ENCODE measurements around the gene L1CAM.

Gene L1CAM

DNA sequence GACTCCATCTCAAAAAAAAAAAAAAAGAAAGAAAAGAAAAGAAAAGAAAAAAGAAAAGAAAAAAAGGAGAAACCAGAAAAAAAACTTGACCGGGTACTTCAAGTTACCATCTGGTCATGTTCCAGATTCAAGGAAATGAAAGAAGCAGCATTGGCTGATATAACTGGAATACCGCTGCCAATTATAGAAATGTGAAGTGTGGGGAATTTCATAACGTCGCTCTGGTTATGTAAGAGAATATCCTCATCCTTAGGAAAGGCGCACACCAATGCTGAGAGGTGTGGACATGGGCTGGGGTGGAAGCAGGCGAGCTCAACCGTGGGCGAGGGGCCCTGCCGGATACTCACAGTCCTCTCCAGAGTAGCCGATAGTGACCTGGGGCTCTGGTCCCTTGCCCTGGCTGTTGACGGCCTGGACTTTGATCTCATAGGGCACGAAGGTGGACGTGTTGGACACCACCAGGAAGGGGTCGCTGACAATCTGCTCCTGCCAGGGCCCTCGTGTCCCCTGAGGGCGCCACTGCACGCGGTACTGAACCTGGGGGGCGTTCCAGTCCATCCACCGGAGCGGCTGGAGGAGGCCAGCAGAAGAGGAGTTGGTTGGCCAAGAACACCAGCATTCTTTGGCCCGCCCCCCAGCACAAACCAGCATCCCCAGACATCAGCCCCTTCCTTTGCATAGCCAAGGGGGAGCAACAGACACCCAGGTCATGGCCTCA lies 19.5 kb downstream of the L1CAM start:
- DNase-seq (ENCODE audit: low spot score): no peak
- TF ChIP-seq, protein P1, sequence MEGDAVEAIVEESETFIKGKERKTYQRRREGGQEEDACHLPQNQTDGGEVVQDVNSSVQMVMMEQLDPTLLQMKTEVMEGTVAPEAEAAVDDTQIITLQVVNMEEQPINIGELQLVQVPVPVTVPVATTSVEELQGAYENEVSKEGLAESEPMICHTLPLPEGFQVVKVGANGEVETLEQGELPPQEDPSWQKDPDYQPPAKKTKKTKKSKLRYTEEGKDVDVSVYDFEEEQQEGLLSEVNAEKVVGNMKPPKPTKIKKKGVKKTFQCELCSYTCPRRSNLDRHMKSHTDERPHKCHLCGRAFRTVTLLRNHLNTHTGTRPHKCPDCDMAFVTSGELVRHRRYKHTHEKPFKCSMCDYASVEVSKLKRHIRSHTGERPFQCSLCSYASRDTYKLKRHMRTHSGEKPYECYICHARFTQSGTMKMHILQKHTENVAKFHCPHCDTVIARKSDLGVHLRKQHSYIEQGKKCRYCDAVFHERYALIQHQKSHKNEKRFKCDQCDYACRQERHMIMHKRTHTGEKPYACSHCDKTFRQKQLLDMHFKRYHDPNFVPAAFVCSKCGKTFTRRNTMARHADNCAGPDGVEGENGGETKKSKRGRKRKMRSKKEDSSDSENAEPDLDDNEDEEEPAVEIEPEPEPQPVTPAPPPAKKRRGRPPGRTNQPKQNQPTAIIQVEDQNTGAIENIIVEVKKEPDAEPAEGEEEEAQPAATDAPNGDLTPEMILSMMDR (IDR thresholded peaks at IDR 0.05; ENCODE audit: extremely low read depth, missing control alignments): no peak

GRCh38 chrX:153865685-153866084 lies 20.3 kb downstream of the L1CAM start:
- no peak for DNase-seq (ENCODE audit: low spot score)
- TF ChIP-seq, protein P1 (IDR thresholded peaks at IDR 0.05; ENCODE audit: extremely low read depth, missing control alignments): no peak

GRCh38 chrX:153865321-153865580 lies 20.7 kb downstream of the L1CAM start:
- TF ChIP-seq, protein P1 (IDR thresholded peaks at IDR 0.05; ENCODE audit: extremely low read depth, missing control alignments): no peak
- no peak for DNase-seq (ENCODE audit: low spot score)

- DNase-seq (ENCODE audit: low spot score): no peak
- TF ChIP-seq, protein P1 (IDR thresholded peaks at IDR 0.05; ENCODE audit: extremely low read depth, missing control alignments): no peak
Observed at GRCh38 chrX:153864561-153865320, 21.2 kb downstream of the L1CAM start.

- TF ChIP-seq, protein P1 (IDR thresholded peaks at IDR 0.05; ENCODE audit: extremely low read depth, missing control alignments): no peak
- DNase-seq (ENCODE audit: low spot score): no peak
Observed at GRCh38 chrX:153864101-153864500, 21.9 kb downstream of the L1CAM start.

DNA sequence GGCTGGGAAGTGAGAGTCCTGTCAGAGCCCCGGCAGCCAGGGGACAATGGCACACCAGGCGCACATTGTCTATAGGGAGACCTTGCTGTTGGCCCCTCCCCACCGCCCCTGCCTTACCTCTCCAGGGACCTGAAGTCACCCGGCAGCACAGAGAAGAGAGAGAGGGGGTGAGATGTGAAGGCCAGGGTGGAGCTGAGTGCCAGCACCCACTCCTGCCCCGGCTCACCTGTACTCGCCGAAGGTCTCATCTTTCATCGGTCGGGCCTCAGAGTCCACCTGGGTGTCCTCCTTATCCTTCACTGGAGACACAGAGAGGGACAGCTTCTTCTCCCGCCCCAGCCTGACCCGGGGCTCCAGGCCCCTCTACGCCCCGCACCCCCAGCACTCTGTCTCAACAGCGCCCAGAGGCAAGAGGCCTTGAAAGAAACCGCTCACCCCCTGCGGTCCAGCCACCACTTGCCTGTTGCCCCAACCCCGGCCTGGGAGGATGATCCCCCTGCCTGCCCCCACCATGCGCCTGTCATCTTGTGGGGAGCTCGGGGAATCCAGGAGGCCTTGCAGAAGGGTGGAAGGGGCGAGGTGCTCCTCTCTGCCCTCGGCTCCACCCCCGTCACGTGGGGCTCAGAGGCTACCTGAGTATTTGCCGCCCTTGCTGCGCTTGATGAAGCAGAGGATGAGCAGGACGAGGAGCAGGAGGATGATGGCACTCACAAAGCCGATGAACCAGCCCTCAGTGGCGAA lies 22.6 kb downstream of the L1CAM start:
- TF ChIP-seq, protein P1 (IDR thresholded peaks at IDR 0.05; ENCODE audit: extremely low read depth, missing control alignments): no peak
- no peak for DNase-seq (ENCODE audit: low spot score)

Data from GM20000 (cell line).